GM21529 (cell line): ENCODE data around the gene HEATR3.

ENCODE experiments used
- ATAC-seq: cut with Tn5 transposase; IDR thresholded peaks from one replicate; pipeline ENCODE4 v1.9.1; 2021; ENCODE audit not compliant: unreplicated experiment

Gene HEATR3

GRCh38 chr16:50065624-50066481, at the start of gene HEATR3:
HEATR3 (plus strand) TSS chr16:50065970; CDS start chr16:50066132, 162 bp downstream.
- ATAC-seq: peak; percentile 79

DNA sequence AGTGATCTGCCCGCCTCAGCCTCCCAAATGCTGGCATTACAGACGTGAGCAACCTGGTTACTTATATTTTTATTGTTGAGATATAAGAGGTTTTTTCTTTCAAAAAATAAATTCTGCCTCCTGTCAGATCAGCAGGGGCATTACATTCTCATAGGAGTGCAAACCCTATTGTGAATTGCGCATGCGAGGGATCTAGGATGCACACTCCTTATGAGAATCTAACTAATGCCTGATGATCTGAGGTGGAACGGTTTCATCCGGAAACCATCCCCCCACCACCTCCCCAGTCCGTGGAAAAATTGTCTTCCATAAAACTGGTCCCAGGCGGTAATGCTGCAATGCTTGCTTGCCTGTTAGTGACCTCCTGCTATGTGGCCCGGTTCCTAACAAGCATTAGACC, 48.2 kb upstream of the HEATR3 start:
- ATAC-seq: no peak

DNA sequence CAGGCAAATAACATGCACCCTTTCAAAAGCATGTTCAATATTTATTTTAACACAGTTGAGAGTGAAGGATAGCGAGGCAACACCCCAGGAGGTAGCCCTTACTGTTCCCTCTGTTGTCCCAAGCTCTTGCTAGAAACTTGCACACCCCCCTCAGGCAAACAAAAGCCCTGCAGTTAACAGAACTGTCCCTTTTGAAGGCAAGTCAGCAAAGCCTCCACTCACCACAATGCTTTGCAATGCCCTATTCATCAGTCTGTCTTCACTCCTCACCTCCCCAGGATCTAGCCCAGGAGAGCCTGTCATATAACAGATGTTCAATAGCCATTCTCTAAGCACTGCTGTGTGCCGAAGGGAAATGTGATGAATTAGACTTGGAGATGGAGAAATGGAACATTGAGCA, 44.2 kb upstream of the HEATR3 start:
- ATAC-seq: no peak

- no peak for ATAC-seq
Observed at GRCh38 chr16:50023641-50024040, 42.1 kb upstream of the HEATR3 start.

- ATAC-seq: no peak
Observed at GRCh38 chr16:50024207-50024606, 41.6 kb upstream of the HEATR3 start.

GRCh38 chr16:50024684-50025536, 40.9 kb upstream of the HEATR3 start, which contains the start of gene CNEP1R1:
CNEP1R1 (plus strand) TSS chr16:50025225; CDS start chr16:50025316, 91 bp downstream.
- ATAC-seq: peak; percentile 98

DNA sequence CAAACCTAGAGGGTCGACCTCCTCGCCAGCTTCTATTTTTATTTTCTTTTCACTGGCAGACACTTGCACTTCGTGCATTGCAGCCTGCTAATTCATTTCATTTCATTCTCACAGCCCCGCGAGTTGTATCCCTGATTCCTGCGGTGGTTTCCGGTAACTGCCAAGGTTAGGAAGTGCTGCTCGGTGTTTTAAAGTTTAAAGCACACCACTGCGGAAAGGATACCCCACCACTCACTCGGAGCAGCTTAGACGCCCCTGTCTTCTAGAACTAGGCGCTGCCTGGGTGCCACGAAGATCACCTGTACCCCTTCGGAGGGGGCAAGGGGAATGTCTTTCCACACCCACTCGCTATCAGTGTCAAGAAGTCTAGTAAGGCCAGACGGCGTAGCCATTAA, 40.2 kb upstream of the HEATR3 start:
- peak; percentile 13 for ATAC-seq

DNA sequence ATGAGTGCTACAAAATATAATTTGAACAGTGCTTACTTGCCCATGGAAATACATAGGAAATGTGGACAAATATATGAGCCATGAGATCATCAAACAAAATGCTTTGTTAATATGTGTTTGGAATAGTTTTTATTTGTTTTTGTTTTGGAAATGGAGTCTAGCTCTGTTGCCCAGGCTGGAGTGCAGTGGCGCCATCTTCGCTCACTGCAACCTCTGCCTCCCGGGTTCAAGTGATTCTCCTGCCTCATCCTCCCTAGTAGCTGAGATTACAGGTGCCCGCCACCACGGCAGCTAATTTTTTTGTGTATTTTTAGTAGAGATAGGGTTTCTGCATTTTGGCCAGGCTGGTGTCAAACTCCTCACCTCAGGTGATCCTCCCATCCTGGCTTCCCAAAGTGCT, 37.9 kb upstream of the HEATR3 start:
- no peak for ATAC-seq

GRCh38 chr16:50035468-50035992, 30.2 kb upstream of the HEATR3 start:
- no peak for ATAC-seq

DNA sequence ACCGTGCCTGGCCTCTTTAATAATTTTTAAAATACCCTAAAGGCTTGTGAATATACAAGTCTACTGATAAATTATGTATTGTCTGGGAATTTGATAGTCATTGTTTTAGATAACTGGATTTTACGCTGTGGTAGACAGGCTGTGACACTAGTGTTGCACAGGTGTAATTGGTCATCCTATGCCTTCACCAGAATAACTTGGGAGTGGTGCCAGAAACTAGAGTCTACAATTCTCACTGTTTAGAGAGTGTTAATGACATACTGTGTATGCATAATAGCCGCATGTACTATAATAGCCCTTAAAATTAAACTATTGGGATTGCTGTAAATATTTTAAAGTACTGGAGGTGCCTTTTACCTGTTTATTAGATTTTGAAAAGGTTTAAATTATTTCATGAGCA, 29.3 kb upstream of the HEATR3 start:
- no peak for ATAC-seq

DNA sequence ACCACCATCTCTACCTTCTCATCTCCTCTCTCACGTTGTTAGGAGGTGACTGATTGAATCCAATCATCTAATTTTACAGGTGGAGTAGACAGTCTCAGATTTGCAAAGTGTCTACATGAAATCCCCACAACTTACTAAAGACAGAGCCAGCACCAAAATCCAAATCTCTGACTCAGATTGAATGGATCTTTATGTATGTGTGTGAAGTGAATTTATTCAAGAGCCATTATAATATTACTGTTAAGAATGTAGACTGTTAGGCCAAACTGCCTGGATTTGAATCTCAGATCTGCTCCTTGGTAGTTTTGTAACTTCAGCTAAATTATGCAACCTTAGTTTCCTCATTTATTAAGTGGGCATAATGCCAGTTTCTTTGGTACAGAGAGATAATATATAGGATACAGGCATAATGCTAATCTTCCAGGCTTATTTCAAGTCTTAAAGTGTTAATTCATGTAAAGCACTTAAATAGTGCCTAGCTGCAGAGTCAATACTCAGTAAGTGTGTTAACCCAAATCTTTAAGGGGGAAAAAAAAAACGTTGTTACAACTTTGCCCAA, 28.0 kb upstream of the HEATR3 start:
- no peak for ATAC-seq

DNA sequence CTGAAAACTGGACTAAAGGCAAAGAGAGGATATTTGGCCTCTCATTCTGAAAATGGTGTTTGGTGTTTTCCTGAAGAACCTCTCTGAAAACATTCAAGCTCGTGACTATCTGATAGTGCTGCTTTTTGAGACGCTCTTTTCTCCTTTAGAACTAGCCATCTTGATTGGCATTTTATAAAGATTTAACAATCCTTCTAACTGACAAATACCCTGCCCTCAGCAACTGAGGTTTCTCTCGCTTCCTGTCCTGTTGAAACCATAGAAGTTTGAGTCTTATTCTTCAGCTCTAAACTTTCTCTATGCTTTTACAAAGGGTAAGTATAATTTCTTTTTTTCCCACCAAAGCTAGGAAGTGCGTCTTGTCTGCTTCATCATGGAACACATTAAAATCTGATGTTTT, 27.5 kb upstream of the HEATR3 start:
- no peak for ATAC-seq

DNA sequence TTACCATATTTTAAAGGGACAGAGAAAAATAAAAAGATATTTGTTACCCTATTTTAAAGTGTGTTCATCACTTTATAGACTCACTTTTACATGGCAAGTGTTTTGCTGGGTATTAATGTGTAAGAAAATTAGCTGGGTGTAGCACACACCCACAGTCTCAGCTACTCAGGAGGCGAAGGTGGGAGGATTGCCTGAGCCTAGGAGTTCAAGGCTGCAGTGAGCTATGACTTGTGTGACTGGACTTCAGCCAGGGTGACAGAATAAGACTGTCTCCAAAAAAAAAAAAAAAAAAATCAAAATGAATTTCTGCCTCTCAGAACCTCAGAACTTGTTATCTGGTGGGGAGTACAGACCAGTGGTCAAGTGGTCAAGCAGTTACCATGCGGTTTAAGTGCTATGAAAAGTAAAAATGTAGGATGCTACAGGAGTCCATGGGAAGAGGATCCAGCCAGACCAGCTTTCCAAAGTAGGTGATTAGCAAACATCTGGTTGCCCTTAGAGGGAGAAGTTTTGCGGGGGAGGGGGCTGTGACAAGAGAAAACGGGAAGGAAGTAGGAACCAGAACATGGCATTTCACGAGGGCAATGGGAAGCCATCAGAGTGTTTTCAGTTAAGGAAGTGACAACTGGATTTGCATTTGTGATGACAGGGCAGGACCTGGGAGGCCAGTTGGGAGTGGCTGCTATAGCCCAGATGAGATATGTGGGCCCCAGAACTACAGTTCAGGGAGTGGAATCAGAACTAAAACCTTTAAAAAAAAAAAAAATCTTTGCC, 26.8 kb upstream of the HEATR3 start:
- ATAC-seq: no peak

- no peak for ATAC-seq
Observed at GRCh38 chr16:50040018-50040417, 25.8 kb upstream of the HEATR3 start.

GRCh38 chr16:50040710-50041109, 25.1 kb upstream of the HEATR3 start:
- ATAC-seq: no peak

DNA sequence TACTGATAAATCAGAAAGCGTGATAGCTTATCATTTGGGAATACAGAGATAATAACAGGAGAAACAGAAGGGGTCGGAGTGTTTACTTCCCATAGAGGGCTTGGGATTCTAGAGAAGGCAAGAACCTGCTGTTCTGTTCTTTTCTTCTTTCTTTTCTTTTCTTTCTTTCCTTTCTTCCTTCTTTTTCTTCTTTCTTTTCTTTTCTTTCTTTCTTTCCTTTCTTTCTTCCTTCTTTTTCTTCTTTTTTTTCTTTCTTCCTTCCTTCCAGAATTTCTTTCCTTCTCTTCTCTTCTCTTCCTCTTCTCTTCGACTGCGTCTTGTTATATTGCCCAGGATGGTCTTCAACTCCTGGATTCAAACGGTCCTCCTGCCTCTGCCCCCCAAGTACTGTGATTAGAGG, 22.4 kb upstream of the HEATR3 start:
- ATAC-seq: no peak

DNA sequence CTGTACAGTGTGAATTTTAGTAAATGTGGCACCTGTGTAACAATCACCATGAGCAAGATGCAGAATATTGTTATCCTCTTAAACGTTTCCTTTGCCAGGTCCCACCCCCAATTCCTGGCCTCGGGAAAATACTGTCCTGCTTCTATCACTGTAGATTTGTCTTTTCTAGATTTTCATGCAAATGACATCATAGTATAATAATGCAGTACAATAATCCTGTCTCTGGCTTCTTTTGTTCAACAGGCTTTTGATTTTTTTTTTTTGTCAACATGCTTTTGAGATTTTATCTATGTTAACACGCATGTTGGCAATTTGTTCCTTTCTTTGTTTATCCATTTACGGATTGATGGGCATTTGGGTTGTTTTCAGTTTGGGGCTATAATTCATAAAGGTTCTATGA, 20.4 kb upstream of the HEATR3 start:
- no peak for ATAC-seq

- no peak for ATAC-seq
Observed at GRCh38 chr16:50046853-50047252, 18.9 kb upstream of the HEATR3 start.

DNA sequence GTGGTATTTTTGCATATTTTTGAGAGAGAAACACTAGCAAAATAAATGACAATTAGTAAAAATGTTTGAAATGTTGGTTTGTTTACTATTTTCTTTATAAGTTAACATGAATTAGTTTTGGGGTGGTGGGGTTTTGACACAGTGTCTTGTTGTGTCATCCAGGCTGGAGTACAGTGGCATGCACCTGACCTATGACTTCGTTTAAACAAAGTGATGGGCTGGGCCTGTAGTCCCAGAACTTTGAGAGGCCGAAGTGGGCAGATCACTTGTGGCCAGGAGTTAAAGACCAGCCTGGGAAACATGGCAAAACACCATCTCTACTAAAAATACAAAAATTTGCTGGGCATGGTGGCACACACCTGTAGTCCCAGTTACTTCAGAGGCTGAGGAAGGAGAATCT, 17.9 kb upstream of the HEATR3 start:
- no peak for ATAC-seq

GRCh38 chr16:50050802-50051201, 15.0 kb upstream of the HEATR3 start:
- no peak for ATAC-seq

GRCh38 chr16:50056226-50056625, 9.5 kb upstream of the HEATR3 start:
- ATAC-seq: no peak
